Upper lobe of left lung (tissue), 6 donors: ENCODE results near the gene OSBPL7. TPM values are rescaled to one million over a fixed set of nuclear protein-coding genes. Genes with fewer than 3 reads are reported as not detected.
A peak's percentile ranks its signal among the peaks of the same experiment; 100 is the strongest.

Experiments
- ATAC-seq, 2 donors: fragments of 200-7000 bp; cut with Tn5 transposase; one replicate each; pipeline ENCODE4 v1.9.1; 2022; ENCODE audit warnings: mild to moderate bottlenecking in 2 of 2, moderate library complexity in 2 of 2; ENCODE audit not compliant: low FRiP score in 2 of 2
- DNase-seq, 2 donors: peaks; one replicate each; pipeline ENCODE4 v3.0.0-alpha.2; 2019 to 2020
- H3K27ac ChIP-seq, 4 donors: fragments of 200-600 bp; sonication (generic); one replicate each; pipeline ENCODE4 v1.5.1; 2016 to 2019
- H3K27me3 ChIP-seq, 4 donors: fragments of 200-600 bp; sonication (generic); one replicate each; pipeline ENCODE4 v1.5.1; 2017 to 2019
- H3K36me3 ChIP-seq, 4 donors: fragments of 200-600 bp; sonication (generic); one replicate each; pipeline ENCODE4 v1.5.1; 2016 to 2019
- H3K4me1 ChIP-seq, 4 donors: fragments of 200-600 bp; sonication (generic); one replicate each; pipeline ENCODE4 v1.5.1; 2018 to 2019
- H3K4me3 ChIP-seq, 4 donors: fragments of 200-600 bp; sonication (generic); one replicate each; pipeline ENCODE4 v1.5.1; 2017 to 2019; ENCODE audit warnings: mild to moderate bottlenecking in 2 of 4, moderate library complexity in 1 of 4
- H3K9me3 ChIP-seq, 4 donors: fragments of 200-600 bp; sonication (generic); one replicate each; pipeline ENCODE4 v1.5.1; 2018 to 2019
- CTCF ChIP-seq, 6 experiments: fragments of 450-650 bp in 4 of 6; fragments of 200-600 bp in 2 of 6; sonication (generic) in 2 of 6; IDR thresholded peaks; one replicate each; pipeline ENCODE4 v1.5.1; 2016 to 2019; ENCODE audit warnings: antibody characterized with exemption in 6 of 6
- EP300 ChIP-seq, 4 donors: sonication (generic); formaldehyde crosslinking; IDR thresholded peaks; one replicate each; pipeline ENCODE4 v1.5.1; 2017; ENCODE audit warnings: antibody characterized with exemption in 4 of 4, control low read depth in 2 of 4
- POLR2A ChIP-seq, 4 donors: fragments of 450-650 bp; IDR thresholded peaks; one replicate each; pipeline ENCODE4 v1.5.1; 2016 to 2017; ENCODE audit warnings: antibody characterized with exemption in 4 of 4, mild to moderate bottlenecking in 2 of 4
- POLR2AphosphoS5 ChIP-seq, 2 donors: sonication (generic); formaldehyde crosslinking; IDR thresholded peaks; one replicate each; pipeline ENCODE4 v1.5.1; 2017; ENCODE audit warnings: antibody characterized with exemption in 2 of 2
- WGBS, 2 donors: methylation state at CpG; one replicate each; pipeline ENCODE4 v1.1.5; 2017 to 2018; 5-methylcytosine and 5-hydroxymethylcytosine counted together
- total RNA-seq, 6 donors: library from RNA; depleted of rRNA in 4 of 6; stranded (reverse); fragments of >200 nt in 4 of 6; gene quantifications; one replicate each; pipeline versions ENCODE4 v1.1.0 to v1.2.1, GENCODE V29; 2016 to 2021
- donor health status: DM: no; HTN: no; CAD: no; lungs with moderate emphysema.
- donor health status: DM: no; HTN: yes; CAD: no; lungs with severe emphysema.

OSBPL7 gene
- total RNA-seq, 6 donors from 2014 or later, result 10.7 to 44.0 (median 19.3) TPM

- Histone ChIP-seq H3K27me3 (no peaks in the 10 kb centered on the region), H3K36me3 (no peaks in the 10 kb centered on the region), H3K4me1 (peaks cover 6 to 15% (median 12%) of the 10 kb centered on the region in 4 donors), H3K27ac (no peak overlapping the region), H3K9me3 (no peaks in the 10 kb centered on the region), H3K4me3 (no peak overlapping the region)
- no peak for TF ChIP-seq CTCF (IDR thresholded peaks at IDR 0.05)
- no peak for TF ChIP-seq EP300 (IDR thresholded peaks at IDR 0.05)
- no peak for TF ChIP-seq POLR2A (IDR thresholded peaks at IDR 0.05)
- no peak for DNase-seq
- no peak for ATAC-seq
- WGBS, 2 donors, result 83 to 97% methylated on average over 5 of the region's 5 CpGs
Measured at GRCh38 chr17:47860386-47860785, 38.8 kb upstream of the OSBPL7 start.

- WGBS, 2 donors, result 77 to 88% methylated on average over 16 of the region's 16 CpGs
- ATAC-seq, result no peak
Measured at GRCh38 chr17:47857551-47858455, 36.2 kb upstream of the OSBPL7 start.

GRCh38 chr17:47856830-47857229 is 35.2 kb upstream of the OSBPL7 start:
- Histone ChIP-seq H3K36me3 (no peaks in the 10 kb centered on the region), H3K4me1 (peaks cover 5 to 16% (median 7%) of the 10 kb centered on the region in 4 donors), H3K27ac (peak overlapping the region in 2 of 4 donors; percentile 57 to 70), H3K4me3 (no peak overlapping the region), H3K9me3 (no peaks in the 10 kb centered on the region), H3K27me3 (peaks cover 0 to 25% (median 0%) of the 10 kb centered on the region in 4 donors)
- ATAC-seq, result no peak
- DNase-seq, result no peak
- TF ChIP-seq POLR2AphosphoS5 (IDR thresholded peaks at IDR 0.05) (no peak), EP300 (IDR thresholded peaks at IDR 0.05) (no peak), POLR2A (IDR thresholded peaks at IDR 0.05) (no peak), CTCF (IDR thresholded peaks at IDR 0.05) (no peak)

More at GRCh38 chr17:47857551-47858455, 36.2 kb upstream of the OSBPL7 start:
- Histone ChIP-seq H3K4me3 (no peak overlapping the region), H3K27me3 (peaks cover 0 to 16% (median 0%) of the 10 kb centered on the region in 4 donors), H3K27ac (no peak overlapping the region), H3K4me1 (peaks cover 2 to 13% (median 4%) of the 10 kb centered on the region in 4 donors), H3K9me3 (no peaks in the 10 kb centered on the region), H3K36me3 (no peaks in the 10 kb centered on the region)
- TF ChIP-seq EP300 (IDR thresholded peaks at IDR 0.05) (no peak), POLR2A (IDR thresholded peaks at IDR 0.05) (no peak), CTCF (IDR thresholded peaks at IDR 0.05) (no peak), POLR2AphosphoS5 (IDR thresholded peaks at IDR 0.05) (no peak)
- DNase-seq, result no peak

- Histone ChIP-seq H3K4me1 (peaks cover 16 to 27% (median 17%) of the 10 kb centered on the region in 4 donors), H3K4me3 (peak overlapping the region in 2 of 4 donors; percentile 2 to 8), H3K36me3 (no peaks in the 10 kb centered on the region), H3K9me3 (no peaks in the 10 kb centered on the region), H3K27ac (peak overlapping the region; percentile 40 to 70 (median 56)), H3K27me3 (peaks cover 0 to 31% (median 3%) of the 10 kb centered on the region in 4 donors)
- WGBS, 2 donors, result 33 to 36% methylated on average over 3 of the region's 3 CpGs
- no peak for ATAC-seq
- no peak for DNase-seq
- TF ChIP-seq POLR2AphosphoS5 (IDR thresholded peaks at IDR 0.05) (peak; percentile 42), EP300 (IDR thresholded peaks at IDR 0.05) (peak in 2 of 4 donors; percentile 16 to 31), POLR2A (IDR thresholded peaks at IDR 0.05) (no peak)
Measured at GRCh38 chr17:47855737-47856136, 34.1 kb upstream of the OSBPL7 start.

GRCh38 chr17:47853616-47854015 is 32.0 kb upstream of the OSBPL7 start:
- no peaks in the 10 kb centered on the region for H3K9me3 ChIP-seq
- DNase-seq, result no peak
- WGBS, 2 donors, result 24 to 36% methylated on average over 5 of the region's 5 CpGs
- no peak overlapping the region for H3K4me3 ChIP-seq
- peaks cover 0 to 31% (median 3%) of the 10 kb centered on the region in 4 donors for H3K27me3 ChIP-seq
- peak overlapping the region in 2 of 4 donors; percentile 12 to 21 for H3K27ac ChIP-seq
- peaks cover 19 to 36% (median 25%) of the 10 kb centered on the region in 4 donors for H3K4me1 ChIP-seq
- TF ChIP-seq POLR2A (IDR thresholded peaks at IDR 0.05) (no peak), EP300 (IDR thresholded peaks at IDR 0.05) (no peak), CTCF (IDR thresholded peaks at IDR 0.05) (no peak), POLR2AphosphoS5 (IDR thresholded peaks at IDR 0.05) (no peak)
- no peak for ATAC-seq
- H3K36me3 ChIP-seq, result no peaks in the 10 kb centered on the region
